Measurements from ENCODE around the gene NSUN4. TPM values are rescaled to one million over a fixed set of nuclear protein-coding genes. Genes with fewer than 3 reads are reported as not detected.

NSUN4 gene
- total and polyA plus RNA-seq, 10 of the 15 experiments (the other 5 are each of a cell fraction or from before 2014, with no cell fraction given), result 22.1 to 80.2 (median 29.6) TPM

DNA sequence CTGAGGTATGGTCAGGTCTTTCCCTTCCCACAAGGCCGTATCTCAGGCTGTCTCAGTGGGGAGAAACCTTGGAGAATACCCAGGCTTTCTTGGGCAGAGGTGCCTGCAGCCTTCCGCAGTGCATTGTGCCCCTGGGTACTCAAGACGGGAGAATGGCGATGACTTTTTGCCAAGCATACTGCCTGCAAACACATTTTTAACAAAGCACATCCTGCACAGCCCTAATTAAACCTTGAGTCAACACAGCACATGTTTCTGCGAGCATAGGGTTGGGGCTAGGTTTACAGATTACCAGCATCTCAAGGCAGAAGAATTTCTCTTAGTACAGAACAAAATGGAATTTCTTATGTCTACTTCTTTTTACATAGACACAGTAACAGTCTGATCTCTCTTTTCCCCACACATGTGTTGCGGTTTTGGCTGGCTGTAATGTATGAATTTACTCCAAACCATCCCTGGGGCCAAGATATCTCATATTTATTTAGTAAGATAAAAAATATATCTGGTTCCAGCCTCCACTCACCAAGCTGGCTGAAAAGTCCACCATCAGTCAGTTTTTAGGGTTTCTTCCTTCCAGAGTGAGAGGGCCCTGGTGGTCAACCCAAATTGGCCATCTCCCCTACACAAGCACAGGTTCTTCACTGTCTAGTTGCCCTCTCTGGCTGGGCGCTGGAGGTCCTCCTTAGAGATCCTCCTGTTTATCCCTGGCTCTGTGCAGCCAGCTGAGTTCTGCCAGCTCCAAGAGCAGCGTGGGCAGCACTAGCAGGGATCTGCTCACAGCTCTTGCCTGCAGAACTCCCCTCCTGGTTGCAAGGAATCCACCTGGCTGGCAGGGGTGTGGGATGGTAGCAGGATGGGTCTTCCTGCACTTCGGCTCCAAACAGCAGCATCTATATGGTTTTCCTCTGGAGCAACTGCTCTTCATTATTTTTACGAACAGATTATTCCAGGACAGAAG is 56.1 kb downstream of the NSUN4 start:
- ChIA-PET RAD21 (ENCODE audit: unreplicated experiment) (no interaction called here), CTCF (interaction anchor here (0.6 kb wide), 1 partner anchor 189 kb away, joined by 3 read pairs; no protein-coding TSS in a partner anchor), POLR2A (no interaction called here), SMC1A (ENCODE audit: uncharacterized antibody, unreplicated experiment) (no interaction called here)
- in situ Hi-C loops (cut with MboI), result no loop called here
- H3K27me3 ChIP-seq (replicated peaks in 1 of 2; ENCODE audit: control insufficient read depth in 2 of 2, insufficient read depth in 2 of 2, low read length in 1 of 2), result no peaks in the 10 kb centered on the region
- intact Hi-C loops (cut with micrococcal nuclease; ENCODE audit: unreplicated experiment), result no loop called here
- FAIRE-seq (no peak), DNase-seq (ENCODE audit: low read depth, low spot score) (no peak), ATAC-seq (no peak)
- TF ChIP-seq SREBF1 (IDR thresholded peaks at IDR 0.05; ENCODE audit: low read length) (no peak), HDAC6 (IDR thresholded peaks at IDR 0.05; ENCODE audit: unreplicated experiment) (no peak), ZNF384 (IDR thresholded peaks at IDR 0.05; ENCODE audit: borderline replicate concordance, low read depth, low read length) (no peak), IKZF1 (conservative IDR thresholded peaks at IDR 0.05) (no peak), CHD4 (IDR thresholded peaks at IDR 0.05) (no peak), NRF1 (conservative IDR thresholded peaks at IDR 0.05; ENCODE audit: low read depth, low read length) (no peak), MXI1 (IDR thresholded peaks at IDR 0.05; ENCODE audit: low read depth, low read length) (no peak), GATAD2B (conservative IDR thresholded peaks at IDR 0.05; ENCODE audit: low read depth) (no peak)
- TF ChIP-seq, protein P1, sequence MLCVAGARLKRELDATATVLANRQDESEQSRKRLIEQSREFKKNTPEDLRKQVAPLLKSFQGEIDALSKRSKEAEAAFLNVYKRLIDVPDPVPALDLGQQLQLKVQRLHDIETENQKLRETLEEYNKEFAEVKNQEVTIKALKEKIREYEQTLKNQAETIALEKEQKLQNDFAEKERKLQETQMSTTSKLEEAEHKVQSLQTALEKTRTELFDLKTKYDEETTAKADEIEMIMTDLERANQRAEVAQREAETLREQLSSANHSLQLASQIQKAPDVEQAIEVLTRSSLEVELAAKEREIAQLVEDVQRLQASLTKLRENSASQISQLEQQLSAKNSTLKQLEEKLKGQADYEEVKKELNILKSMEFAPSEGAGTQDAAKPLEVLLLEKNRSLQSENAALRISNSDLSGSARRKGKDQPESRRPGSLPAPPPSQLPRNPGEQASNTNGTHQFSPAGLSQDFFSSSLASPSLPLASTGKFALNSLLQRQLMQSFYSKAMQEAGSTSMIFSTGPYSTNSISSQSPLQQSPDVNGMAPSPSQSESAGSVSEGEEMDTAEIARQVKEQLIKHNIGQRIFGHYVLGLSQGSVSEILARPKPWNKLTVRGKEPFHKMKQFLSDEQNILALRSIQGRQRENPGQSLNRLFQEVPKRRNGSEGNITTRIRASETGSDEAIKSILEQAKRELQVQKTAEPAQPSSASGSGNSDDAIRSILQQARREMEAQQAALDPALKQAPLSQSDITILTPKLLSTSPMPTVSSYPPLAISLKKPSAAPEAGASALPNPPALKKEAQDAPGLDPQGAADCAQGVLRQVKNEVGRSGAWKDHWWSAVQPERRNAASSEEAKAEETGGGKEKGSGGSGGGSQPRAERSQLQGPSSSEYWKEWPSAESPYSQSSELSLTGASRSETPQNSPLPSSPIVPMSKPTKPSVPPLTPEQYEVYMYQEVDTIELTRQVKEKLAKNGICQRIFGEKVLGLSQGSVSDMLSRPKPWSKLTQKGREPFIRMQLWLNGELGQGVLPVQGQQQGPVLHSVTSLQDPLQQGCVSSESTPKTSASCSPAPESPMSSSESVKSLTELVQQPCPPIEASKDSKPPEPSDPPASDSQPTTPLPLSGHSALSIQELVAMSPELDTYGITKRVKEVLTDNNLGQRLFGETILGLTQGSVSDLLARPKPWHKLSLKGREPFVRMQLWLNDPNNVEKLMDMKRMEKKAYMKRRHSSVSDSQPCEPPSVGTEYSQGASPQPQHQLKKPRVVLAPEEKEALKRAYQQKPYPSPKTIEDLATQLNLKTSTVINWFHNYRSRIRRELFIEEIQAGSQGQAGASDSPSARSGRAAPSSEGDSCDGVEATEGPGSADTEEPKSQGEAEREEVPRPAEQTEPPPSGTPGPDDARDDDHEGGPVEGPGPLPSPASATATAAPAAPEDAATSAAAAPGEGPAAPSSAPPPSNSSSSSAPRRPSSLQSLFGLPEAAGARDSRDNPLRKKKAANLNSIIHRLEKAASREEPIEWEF (IDR thresholded peaks at IDR 0.05; ENCODE audit: insufficient replicate concordance, low read depth, low read length), result no peak
- TF ChIP-seq, protein P2, sequence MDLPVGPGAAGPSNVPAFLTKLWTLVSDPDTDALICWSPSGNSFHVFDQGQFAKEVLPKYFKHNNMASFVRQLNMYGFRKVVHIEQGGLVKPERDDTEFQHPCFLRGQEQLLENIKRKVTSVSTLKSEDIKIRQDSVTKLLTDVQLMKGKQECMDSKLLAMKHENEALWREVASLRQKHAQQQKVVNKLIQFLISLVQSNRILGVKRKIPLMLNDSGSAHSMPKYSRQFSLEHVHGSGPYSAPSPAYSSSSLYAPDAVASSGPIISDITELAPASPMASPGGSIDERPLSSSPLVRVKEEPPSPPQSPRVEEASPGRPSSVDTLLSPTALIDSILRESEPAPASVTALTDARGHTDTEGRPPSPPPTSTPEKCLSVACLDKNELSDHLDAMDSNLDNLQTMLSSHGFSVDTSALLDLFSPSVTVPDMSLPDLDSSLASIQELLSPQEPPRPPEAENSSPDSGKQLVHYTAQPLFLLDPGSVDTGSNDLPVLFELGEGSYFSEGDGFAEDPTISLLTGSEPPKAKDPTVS (IDR thresholded peaks at IDR 0.05; ENCODE audit: low read depth, low read length), result no peak
- peaks cover 4% of the 10 kb centered on the region; the same call in 2 of the 3 replicates for H3K9me3 ChIP-seq (replicated peaks; ENCODE audit: control insufficient read depth, insufficient read depth, low read length)
- no peak overlapping the region for H3K27ac ChIP-seq (ENCODE audit: control insufficient read depth, insufficient read depth)
- no peak overlapping the region for H3K4me3 ChIP-seq
- no peaks in the 10 kb centered on the region for H3K36me3 ChIP-seq (ENCODE audit: control insufficient read depth in 2 of 2, insufficient read depth in 2 of 2, low read length in 1 of 2)
- BruUV-seq (replicated peaks), result no TSS peak
- H3K9ac ChIP-seq (ENCODE audit: control insufficient read depth, insufficient read depth, low read length), result no peak overlapping the region
- H3K4me2 ChIP-seq (ENCODE audit: control insufficient read depth, insufficient read depth), result no peak overlapping the region
- H2AFZ ChIP-seq (ENCODE audit: control insufficient read depth, low read depth, low read length), result no peak overlapping the region
- H4K20me1 ChIP-seq (ENCODE audit: control insufficient read depth, insufficient read depth), result no peaks in the 10 kb centered on the region
- no peaks in the 10 kb centered on the region for H3K79me2 ChIP-seq (ENCODE audit: control insufficient read depth, insufficient read depth, low read length)
- 35% methylated on average over 10 of the region's 10 CpGs for WGBS (ENCODE audit: insufficient coverage, insufficient replicate concordance, low lambda C conversion rate, missing lambda C conversion rate)
- H3K4me1 ChIP-seq (ENCODE audit: control insufficient read depth, insufficient read depth, low read length), result no peaks in the 10 kb centered on the region

Data from GM12878 (cell line).